ENCODE measurements around the gene PIEZO1.

The PIEZO1 gene

GRCh38 chr16:88691924-88692560 is 93.0 kb downstream of the PIEZO1 start:
- DNase-seq (ENCODE audit: low read depth, low spot score): no peak

GRCh38 chr16:88691129-88691813 is 93.7 kb downstream of the PIEZO1 start:
- DNase-seq (ENCODE audit: low read depth, low spot score): no peak

GRCh38 chr16:88690341-88691128 is 94.5 kb downstream of the PIEZO1 start:
- DNase-seq (ENCODE audit: low read depth, low spot score): no peak

GRCh38 chr16:88688013-88688778 is 96.8 kb downstream of the PIEZO1 start:
- DNase-seq (ENCODE audit: low read depth, low spot score): no peak

GRCh38 chr16:88687676-88688012 is 97.4 kb downstream of the PIEZO1 start:
- no peak for DNase-seq (ENCODE audit: low read depth, low spot score)

GRCh38 chr16:88687254-88687576 is 97.8 kb downstream of the PIEZO1 start:
- no peak for DNase-seq (ENCODE audit: low read depth, low spot score)

- DNase-seq (ENCODE audit: low read depth, low spot score): no peak
Observed at GRCh38 chr16:88686439-88687253, 98.4 kb downstream of the PIEZO1 start, which contains the start of gene SNAI3. SNAI3 (minus strand) TSS chr16:88686507; CDS start chr16:88686406, 101 bp downstream.

GRCh38 chr16:88686062-88686438 is 99.0 kb downstream of the PIEZO1 start:
- DNase-seq (ENCODE audit: low read depth, low spot score): no peak

- no peak for DNase-seq (ENCODE audit: low read depth, low spot score)
Observed at GRCh38 chr16:88685156-88686061, 99.6 kb downstream of the PIEZO1 start.

GRCh38 chr16:88684569-88685155 is 100.4 kb downstream of the PIEZO1 start:
- DNase-seq (ENCODE audit: low read depth, low spot score): no peak

GRCh38 chr16:88681709-88682451 is 103.1 kb downstream of the PIEZO1 start:
- DNase-seq (ENCODE audit: low read depth, low spot score): no peak

GRCh38 chr16:88681084-88681680 is 103.8 kb downstream of the PIEZO1 start:
- peak; percentile 40 for DNase-seq (ENCODE audit: low read depth, low spot score)

GRCh38 chr16:88680554-88681083 is 104.4 kb downstream of the PIEZO1 start:
- DNase-seq (ENCODE audit: low read depth, low spot score): no peak

- no peak for DNase-seq (ENCODE audit: low read depth, low spot score)
Observed at GRCh38 chr16:88678224-88678979, 106.6 kb downstream of the PIEZO1 start.

- DNase-seq (ENCODE audit: low read depth, low spot score): no peak
Observed at GRCh38 chr16:88677721-88678120, 107.3 kb downstream of the PIEZO1 start.

GRCh38 chr16:88676502-88677242 is 108.3 kb downstream of the PIEZO1 start:
- no peak for DNase-seq (ENCODE audit: low read depth, low spot score)

Measured in iPS DF 19.7 (cell line).